ENCODE results near the gene STARD4.
A peak's percentile ranks its signal among the peaks of the same experiment; 100 is the strongest.

Gene STARD4

DNA sequence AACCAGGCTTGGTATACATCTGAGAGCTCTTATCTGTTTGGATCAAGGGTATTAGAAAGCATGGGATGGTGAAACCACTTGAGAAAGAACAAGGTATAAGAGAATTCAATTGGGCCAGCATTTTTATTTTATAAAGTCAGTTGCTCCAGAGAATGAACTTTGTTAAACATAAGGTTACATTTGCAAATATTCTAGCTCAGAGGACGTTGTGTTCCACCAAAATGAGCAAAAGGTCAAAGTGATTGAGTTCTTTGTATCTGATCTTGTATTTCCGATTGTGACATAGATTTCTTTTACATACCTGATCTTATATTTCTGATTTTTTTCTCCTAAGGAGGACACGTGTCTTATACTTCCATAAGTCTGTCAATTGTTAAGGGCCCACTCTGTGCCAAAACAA, 8.6 kb upstream of the STARD4 start:
- no peak for DNase-seq

DNA sequence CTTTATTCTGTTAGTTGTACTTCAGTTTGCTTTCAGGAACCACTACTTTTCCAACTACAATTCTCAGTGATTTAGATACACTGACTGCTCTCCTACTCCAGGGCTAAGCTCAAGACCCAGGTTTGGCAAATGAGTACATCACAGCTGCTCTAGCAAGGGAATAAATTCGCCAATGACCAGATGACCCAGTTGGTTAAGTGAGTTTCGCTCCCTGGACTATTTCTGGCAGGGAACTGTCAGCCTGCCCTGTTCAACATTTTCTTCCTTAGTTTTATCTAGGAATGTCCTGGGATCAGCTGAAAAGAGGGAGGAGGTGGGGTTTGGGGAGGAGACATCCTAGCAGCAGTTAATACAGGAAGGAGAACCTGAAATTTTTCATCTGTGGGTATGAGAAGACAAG, 6.4 kb upstream of the STARD4 start:
- DNase-seq = no peak

DNA sequence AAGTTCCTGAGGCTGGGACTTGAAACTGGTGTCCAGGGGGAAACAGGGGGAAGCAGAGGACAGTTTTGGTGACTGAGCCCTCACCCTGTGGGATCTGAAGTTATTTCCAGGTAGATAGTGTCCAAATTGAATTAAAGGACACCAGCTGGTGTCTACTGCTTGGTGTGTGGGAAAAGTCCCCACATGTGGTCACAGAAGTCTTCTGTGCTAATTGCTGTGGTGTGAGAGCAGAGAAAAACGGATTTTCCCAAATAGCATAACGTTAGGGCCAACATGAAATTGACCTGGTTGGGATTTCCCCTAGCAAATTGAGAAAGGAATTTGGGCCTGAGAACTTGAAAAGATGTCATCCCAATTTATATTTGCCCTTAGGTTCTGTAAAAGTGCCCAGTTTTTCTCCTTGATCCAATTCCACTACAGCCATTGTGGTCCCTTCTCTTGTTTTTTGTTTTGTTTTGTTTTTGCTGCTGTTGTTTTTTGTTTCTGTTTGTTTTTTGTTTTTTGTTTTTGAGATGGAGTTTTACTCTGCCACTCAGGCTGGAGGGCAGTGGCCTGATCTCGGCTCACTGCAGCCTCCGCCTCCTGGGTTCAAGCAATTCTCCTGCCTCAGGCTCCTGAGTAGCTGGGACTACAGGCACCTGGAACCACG, 5.6 kb upstream of the STARD4 start:
- DNase-seq = peak; percentile 83 to 90

DNA sequence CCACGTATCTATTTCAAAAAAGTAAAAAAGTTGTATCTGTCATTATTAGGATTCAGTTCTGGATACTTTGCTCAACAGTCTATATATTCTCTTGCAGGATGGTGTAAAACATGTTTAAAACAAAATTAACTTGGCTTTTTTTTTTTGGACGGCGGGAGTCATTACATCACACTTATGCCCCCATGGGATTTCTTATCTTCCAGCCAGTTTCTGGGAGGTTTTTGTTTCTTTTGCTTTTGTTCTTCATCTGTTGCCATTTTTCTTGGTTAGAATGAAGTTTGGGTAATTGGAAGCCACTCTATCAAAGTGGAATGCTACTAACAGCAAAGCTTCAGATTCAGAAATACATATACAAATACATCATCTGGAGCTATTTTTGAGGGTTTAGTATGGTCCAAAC, 1.8 kb upstream of the STARD4 start:
- DNase-seq = no peak

DNA sequence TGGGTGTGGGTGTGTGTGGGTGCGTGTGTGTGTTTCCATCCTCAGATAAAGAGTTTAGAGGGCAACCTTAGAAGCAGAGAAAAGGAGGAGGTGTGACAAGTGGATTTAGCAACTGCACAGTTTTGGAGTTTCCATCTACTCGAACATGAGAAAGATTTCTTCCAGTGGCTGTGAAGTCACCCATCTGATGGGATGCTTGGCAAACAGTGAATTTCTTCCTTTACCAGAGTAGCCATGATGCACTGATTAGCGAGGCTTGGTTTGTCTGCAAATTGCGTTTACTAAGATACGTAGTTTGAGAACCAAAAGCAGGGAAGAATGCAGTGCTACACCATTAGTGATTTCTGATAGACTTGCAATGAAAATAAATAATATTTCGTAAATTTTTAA, 791 bp upstream of the STARD4 start:
- DNase-seq = peak; percentile 91 to 99

DNA sequence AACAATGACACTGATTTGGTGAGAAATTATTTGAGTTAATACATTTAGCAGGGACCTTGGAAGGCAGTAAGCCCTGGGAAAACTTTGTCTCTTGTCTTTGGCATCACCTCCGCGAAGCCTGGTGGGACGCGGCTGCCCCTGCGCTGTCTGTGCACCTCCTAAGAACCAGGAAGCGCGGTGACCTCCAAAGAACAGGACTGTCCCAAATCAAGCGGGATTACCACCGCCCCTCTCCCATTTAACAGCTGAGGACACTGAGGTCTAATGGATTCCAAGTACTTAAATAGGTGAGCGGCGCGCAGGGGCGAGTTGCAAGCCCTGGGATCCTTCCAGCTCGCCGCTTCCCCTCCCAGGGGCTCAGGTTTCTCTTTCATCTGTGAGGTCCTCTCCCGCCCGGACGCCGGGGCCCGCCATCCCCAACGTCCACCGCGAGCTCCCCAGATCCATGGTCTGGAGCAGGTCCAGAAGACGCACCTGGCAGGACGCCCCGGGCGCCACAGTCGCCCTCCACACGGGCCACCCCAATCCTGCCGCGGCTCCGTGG, 432 bp downstream of the STARD4 start:
- no peak for DNase-seq

DNA sequence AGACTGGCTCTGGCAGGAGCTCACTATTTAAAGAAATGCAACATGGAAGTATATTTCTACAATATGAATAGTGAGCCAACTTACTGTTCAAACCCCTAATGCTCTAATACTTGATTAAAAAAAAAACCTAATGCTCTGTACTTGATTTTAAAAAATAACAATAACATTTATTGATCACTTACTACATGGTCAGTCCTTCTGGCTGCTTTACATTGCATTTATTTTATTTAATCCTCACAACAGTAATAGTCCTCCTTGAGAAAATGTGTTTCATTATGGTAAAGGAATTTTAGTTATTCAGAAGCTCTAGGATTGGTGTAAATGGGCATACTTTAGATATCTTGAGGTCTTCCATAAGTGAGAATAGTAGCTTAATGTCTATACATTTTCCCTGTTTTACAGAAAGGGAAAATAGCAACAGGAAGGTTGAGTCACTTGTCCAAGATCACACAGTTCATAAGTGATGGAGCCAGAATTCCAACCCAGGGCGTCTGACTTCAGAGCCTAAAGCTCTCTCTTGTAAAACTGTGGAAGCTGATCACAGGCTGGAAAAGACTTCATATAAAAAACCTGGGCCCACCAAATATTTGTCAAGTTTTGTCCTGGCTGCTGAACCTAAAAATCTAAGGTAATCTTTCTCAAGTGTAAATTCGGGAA, 1.0 kb downstream of the STARD4 start:
- no peak for DNase-seq

DNA sequence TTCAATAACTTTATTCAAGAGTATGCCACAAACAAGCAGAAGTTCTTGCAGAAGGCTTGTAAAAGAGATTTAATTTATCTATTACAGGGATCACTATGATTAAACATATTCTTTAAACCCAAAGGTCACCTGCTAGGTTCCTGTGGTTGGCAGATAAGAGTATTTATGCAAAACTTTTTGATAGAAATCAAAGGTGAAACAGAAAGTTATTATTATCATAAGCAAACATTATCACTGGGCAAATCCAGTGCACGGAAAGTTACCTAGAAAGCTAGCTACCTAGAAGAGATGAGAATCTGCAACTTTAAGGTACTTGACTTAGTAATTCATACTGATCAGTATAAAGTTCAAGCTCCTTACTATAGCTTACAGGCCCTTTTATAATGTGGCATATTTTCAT, 3.2 kb downstream of the STARD4 start:
- DNase-seq = no peak

DNA sequence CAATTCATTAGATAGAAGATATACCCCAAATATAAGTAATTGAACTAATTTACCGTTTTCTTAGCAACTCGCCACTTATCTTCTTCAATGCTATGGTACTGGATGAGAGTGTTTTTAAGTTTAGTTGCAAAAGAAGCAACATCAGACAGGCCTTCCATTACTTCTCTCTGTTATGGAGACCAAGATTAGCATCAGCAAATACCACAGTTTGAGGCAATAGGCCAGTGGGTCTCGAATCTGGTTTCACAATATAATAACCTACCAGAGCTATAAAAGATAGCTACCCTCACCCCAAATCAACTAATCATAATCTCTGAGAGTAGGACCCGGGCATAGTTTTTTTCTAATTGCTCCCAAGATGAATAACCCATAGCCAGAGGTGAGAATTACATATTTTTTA, 5.1 kb downstream of the STARD4 start:
- no peak for DNase-seq

DNA sequence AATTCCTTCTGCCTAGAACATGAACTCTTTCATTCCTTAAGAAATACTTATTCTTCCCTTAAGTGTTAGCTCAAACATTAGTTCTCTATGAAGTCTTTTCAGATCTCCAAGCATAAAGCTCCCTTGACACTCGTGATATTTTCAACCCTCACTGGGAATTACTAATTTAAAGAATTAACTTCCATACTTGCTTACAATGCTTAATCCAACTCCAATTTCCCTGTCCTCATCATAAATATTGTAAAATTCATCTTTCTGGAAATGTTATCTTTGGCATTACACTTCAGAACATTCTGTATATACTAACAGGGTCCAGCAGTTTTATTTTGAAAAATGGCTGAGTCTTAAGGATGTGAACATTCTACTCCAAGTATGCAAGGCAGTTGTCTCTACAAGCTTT, 7.2 kb downstream of the STARD4 start:
- DNase-seq = no peak

DNA sequence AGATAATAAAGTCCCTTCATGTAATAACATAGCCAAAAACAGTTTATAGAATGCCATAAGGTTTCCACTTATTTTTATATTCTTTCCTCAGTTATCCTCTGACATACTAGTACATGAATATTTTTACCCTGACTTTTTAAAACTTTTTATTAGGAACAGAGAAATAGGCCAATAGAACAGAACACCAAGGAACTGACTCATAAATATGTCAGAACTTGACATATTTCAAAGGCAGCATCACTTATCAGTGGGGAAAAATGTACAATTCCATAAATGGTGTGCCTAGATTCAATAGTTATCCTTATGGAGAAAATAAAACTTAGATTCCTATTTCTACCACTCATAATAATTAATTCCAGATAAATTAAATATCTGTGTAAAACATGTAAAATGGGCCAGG, 9.4 kb downstream of the STARD4 start:
- DNase-seq = no peak

DNA sequence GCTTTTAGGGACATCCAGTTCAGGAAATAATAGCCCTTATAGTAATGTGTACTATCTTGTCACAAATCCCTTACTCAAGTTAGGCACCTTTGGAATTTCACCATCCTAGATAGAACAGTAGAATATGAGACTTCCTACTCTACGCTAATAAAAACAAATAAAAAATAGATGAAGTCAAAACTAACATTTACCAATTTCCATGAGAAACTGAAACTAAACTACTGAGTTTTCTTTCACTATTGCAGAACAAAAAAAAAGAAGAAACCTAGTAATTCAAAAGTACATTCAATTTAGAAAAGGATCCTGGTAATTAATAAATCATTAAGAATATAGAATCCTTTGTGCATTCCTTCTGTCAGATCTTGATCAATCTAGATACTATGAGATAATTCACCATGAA, 14.0 kb downstream of the STARD4 start:
- no peak for DNase-seq

DNA sequence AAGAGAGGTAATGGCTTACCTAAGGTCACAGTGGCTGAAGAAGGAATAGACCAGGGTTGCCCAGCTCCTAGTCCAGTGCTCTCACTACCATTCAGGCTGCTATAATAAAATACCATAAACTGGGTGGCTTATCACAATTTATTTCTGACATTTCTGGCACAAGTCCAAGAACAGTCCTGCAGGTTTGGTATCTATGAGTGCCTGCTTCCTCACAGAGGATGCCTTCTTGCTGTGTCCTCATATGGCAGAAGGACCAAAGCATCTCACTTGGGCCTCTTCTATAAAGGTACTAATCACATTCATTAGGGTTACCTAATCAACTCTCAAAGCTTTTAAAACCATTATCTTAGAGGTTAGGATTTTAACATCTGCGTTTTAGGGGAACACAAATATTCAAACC, 17.2 kb downstream of the STARD4 start:
- no peak for DNase-seq

DNA sequence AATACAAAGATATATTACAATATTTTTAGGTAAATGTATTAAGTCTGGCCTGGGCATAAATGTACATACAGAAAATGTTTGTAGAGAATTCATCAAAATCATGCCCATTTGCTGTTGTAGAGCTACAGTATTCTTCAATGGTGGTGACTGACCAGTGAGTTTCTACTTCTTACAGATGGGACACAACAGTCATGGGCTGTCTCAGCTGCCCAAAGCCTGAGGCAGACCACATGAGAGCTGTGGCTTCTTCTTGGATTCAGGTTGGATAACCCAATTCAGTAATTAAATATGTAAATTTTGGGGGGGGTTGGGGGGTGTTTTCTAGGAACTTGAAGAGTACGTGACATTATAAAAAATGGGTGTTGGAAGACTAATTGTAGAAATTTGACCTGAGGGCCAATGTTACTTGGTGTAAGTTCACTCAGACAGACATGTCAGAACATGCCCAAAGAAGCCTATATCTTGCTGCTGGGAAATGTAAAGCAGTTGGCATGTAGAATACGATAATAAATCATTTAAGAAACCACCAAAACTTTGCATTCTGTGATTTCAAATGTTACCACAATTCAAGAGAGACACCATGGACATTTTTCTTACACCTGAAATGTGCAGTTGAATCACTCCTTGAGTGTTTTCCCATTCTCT, 17.9 kb downstream of the STARD4 start:
- DNase-seq = no peak

DNA sequence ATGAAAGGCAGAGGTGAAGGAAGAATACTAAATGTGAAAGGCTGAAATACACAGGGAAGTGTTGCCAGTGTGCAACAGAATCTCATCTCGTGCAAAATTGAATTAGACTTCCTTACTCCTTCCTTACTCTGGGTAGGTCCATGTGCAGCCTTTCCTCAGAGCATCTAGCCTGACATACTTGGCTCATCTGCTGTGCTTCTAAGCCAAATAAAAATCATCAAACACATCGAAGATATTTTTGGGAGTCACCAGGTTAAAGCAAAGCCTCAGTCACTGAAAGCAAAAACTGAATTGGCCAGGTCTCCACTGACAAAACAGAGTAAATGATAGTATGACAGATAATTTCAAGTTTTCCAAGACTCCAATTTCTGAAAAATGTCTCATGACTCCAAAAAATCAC, 19.3 kb downstream of the STARD4 start:
- DNase-seq = no peak

DNA sequence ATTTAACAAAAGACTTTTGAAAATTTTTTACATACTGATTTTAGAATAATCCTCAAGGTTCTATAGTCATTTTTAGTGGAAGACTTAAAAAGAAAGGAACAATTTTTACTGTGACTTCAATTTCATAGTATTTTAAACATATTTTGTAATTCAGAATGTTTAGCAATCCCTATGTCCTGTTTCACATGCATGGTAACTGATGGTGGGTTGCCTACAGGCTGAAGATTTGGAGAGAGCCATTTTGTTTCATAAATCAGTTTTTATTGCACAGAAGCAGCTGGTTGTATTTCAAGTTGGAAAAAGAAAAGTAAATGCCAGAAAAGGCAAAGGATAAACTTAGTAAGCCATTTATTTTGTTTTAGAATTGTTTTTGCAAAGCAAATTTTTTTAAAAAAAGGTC, 24.0 kb downstream of the STARD4 start:
- peak in 1 of 2 donors; percentile 30 for DNase-seq

DNA sequence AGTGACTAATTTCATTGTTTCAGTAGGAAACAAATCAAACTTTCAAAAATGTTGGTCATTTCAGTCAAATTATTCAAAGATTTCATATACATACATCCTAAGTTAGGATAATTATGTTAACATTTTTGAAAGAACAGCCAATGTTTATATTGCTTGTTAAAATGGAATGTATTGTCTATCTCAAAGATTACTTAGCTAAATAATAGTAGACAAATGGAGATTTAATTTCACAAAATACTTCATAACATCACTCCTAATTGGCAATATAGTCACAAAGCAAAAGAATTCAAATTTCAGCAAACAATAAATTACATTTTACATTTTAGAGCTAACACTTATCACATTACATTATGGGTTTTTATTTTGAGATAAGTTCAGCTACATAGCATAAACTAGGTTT, 25.4 kb downstream of the STARD4 start:
- DNase-seq = no peak

DNA sequence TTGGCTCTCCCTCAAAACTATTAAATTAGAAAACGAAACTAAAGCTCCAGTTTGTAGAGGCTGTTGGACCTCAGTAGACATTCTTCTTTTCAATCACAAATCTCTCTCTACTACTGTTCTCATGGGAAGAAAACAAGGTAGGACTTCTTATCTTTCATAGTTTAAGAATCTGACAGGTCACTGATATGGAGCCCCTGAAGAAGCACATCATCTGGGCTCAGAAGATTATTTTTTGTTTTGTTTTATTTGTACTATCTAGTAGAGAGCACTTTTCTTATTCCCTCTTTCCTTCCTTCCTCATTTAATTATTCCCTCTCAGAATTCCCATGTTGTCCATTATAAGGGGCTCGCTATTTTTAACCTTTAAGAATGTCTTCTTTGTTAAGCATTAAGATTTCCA, 26.3 kb downstream of the STARD4 start:
- DNase-seq = no peak

DNA sequence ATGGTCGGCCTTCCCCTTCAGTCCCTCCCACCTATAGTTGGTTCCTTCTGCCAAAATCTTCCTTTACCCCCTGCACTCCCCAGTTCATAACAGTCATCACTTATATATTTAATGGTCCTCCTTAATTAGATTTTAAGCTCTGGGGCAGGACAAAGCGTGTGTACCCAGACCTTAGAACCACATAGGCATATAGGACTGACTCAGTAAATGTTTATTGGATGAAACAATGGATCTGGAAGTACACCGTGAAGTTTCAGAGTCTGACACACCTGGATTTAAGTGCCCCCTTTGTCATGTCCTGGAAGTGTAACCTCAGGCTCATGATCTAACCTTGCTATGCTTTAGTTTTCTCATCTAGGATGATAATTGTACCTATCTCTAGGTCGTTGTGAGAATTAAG, 32.0 kb downstream of the STARD4 start:
- no peak for DNase-seq

DNA sequence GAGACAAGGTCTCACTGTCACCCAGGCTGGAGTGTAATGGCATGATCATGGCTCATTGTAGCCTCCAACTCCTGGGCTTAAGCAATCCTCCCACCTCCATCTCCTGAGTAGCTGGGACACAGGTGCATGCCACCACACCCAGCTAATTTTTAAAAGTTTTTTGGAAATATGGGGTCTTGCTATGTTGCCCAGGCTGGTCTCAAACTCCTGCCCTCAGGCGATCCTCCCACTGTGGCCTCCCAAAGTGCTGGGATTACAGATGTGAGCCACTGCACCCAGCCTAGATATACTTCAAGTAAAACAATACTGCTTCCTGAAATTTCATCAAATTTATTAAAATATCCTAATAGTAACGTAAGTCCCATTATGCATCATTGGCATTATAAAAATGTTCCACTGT, 33.4 kb downstream of the STARD4 start:
- no peak for DNase-seq

DNA sequence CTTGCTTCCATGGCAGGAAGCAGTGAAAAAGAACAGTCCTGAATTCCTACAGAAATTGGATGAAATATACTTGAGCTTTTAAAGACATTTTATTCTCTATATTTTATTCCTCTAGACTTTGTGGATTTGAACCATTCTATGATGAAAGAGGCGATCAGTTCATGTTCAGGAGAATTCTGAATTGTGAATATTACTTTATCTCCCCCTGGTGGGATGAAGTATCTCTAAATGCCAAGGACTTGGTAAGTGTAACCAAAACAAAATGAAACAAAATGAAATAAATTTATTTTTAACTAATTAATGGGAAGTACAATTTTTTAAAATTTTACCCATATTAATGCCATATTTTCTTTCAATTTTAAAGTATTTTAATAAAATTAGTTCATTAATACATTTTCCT, 34.1 kb downstream of the STARD4 start:
- DNase-seq = no peak

DNA sequence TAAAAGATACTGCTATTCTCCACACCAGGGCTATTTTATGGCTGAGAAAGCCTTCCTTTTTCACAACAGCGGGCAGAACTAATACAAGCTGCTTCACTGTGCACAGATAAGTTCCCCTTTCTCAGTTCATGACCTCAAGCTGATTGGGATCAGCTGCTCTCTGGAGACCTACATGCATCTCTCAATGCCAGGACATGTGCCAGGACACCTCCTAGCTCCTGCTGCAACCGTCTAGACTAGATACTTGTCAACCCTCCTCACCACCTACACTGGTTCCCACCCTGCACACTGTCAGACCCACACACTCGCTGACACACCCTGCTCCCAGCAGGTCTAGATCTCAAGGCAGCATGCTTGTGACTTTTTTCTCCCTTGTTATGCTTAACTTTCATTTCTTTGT, 39.8 kb downstream of the STARD4 start:
- peak; percentile 51 to 58 for DNase-seq

DNA sequence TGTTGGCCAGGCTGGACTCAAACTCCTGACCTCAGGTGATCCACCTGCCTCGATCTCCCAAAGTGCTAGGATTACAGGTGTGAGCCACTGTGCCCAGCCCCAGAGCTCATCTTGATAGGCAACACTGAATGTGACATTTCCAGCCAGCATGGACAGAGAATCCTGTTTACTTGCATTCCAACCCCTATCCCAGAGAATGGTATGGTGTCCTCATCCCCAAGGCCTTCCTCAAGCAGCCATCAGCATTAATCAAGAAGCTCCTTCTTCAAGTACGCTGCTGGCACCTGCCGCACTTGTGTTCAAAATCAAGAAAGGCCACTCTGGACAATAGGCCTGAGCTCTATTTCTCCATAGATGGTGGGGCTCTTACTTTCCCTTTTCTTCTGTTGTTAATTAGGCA, 40.2 kb downstream of the STARD4 start:
- DNase-seq = no peak

DNA sequence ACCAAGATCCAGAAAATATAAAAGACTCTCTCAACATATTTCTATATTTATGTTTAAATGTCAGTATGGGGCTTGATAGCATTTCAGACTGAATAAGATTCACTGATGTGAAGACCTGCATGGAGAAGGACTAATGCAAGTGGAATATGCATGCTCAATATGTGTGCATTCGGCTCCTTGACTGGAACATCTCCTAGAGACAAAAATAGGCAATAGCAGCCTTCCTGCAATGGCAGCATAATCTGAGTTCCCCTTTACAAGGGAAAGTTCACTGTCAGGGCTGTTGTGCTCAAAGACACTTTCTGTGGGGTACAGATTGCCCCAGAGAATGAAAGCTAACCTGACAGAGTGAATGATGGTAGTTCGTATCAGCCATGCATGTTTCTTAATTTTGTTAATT, 42.4 kb downstream of the STARD4 start:
- peak in 1 of 2 donors; percentile 11 for DNase-seq

Measured in inflammatory macrophage treated with lipopolysaccharide for 1 hour (primary cell).